Brain pericyte (primary cell): ENCODE data around the gene BCORL1.

Experiments used
- DNase-seq: peaks from one replicate; pipeline ENCODE4 v3.0.0-alpha.2; 2012; ENCODE audit warnings: low read depth, low spot score

BCORL1 gene

GRCh38 chrX:129961180-129962083 lies 21.0 kb upstream of the BCORL1 start:
- DNase-seq, result no peak

GRCh38 chrX:129963729-129964128 lies 18.7 kb upstream of the BCORL1 start:
- DNase-seq, result no peak

GRCh38 chrX:129965166-129965565 lies 17.3 kb upstream of the BCORL1 start:
- DNase-seq, result no peak

GRCh38 chrX:129968968-129969367 lies 13.5 kb upstream of the BCORL1 start:
- DNase-seq, result no peak

- no peak for DNase-seq
Measured at GRCh38 chrX:129976441-129976840, 6.0 kb upstream of the BCORL1 start.

GRCh38 chrX:129979207-129979920 lies 3.1 kb upstream of the BCORL1 start:
- DNase-seq, result no peak

- DNase-seq, result no peak
Measured at GRCh38 chrX:129980001-129980401, 2.4 kb upstream of the BCORL1 start.

- DNase-seq, result no peak
Measured at GRCh38 chrX:129980540-129981199, 1.8 kb upstream of the BCORL1 start.

- DNase-seq, result no peak
Measured at GRCh38 chrX:129981200-129981553, 1.3 kb upstream of the BCORL1 start.

- DNase-seq, result no peak
Measured at GRCh38 chrX:129981752-129982299, 609 bp upstream of the BCORL1 start.

GRCh38 chrX:129983575-129984110 lies 1.2 kb downstream of the BCORL1 start:
- DNase-seq, result no peak

GRCh38 chrX:129984111-129984958 lies 1.9 kb downstream of the BCORL1 start:
- no peak for DNase-seq

GRCh38 chrX:129987871-129988270 lies 5.4 kb downstream of the BCORL1 start:
- DNase-seq, result no peak

GRCh38 chrX:129992181-129992580 lies 9.7 kb downstream of the BCORL1 start:
- DNase-seq, result no peak

GRCh38 chrX:129996120-129996519 lies 13.7 kb downstream of the BCORL1 start:
- no peak for DNase-seq

- no peak for DNase-seq
Measured at GRCh38 chrX:129997086-129997485, 14.7 kb downstream of the BCORL1 start.

GRCh38 chrX:129998021-129998420 lies 15.6 kb downstream of the BCORL1 start:
- DNase-seq, result no peak

- DNase-seq, result no peak
Measured at GRCh38 chrX:130001893-130002292, 19.5 kb downstream of the BCORL1 start.

GRCh38 chrX:130002541-130002940 lies 20.1 kb downstream of the BCORL1 start:
- DNase-seq, result no peak

GRCh38 chrX:130005089-130005807 lies 22.8 kb downstream of the BCORL1 start:
- no peak for DNase-seq
